LNCAP (cell line): ENCODE results near the gene MTCL1.

Experiments
- CTCF ChIP-seq: fragments of 450-650 bp; IDR thresholded peaks from 2 replicates; pipeline ENCODE4 v1.5.1; 2017; ENCODE audit warnings: mild to moderate bottlenecking

Gene MTCL1

GRCh38 chr18:8751692-8752091 is 46.3 kb downstream of the MTCL1 start:
- TF ChIP-seq CTCF = no peak

GRCh38 chr18:8752329-8752728 is 47.0 kb downstream of the MTCL1 start:
- no peak for TF ChIP-seq CTCF

- TF ChIP-seq CTCF = no peak
These were observed 49.9 kb downstream of the MTCL1 start for GRCh38 chr18:8754995-8755960.

- no peak for TF ChIP-seq CTCF
These were observed 51.2 kb downstream of the MTCL1 start for GRCh38 chr18:8756571-8756970.

GRCh38 chr18:8757396-8757997 is 52.1 kb downstream of the MTCL1 start:
- no peak for TF ChIP-seq CTCF

GRCh38 chr18:8758466-8758865 is 53.1 kb downstream of the MTCL1 start:
- TF ChIP-seq CTCF = no peak

GRCh38 chr18:8760984-8761383 is 55.6 kb downstream of the MTCL1 start:
- no peak for TF ChIP-seq CTCF
